Upper lobe of left lung (tissue), 6 donors: ENCODE data around the gene ADAM17. TPM values are rescaled to one million over a fixed set of nuclear protein-coding genes. Genes with fewer than 3 reads are reported as not detected.
"Not testable (repeated sequence)": the region's sequence is repeated elsewhere in the genome, so short reads cannot be mapped to it uniquely, and the experiment has no call there.

Source experiments
- ATAC-seq, 2 donors: fragments of 200-7000 bp; cut with Tn5 transposase; one replicate each; pipeline ENCODE4 v1.9.1; 2022; ENCODE audit warnings: mild to moderate bottlenecking in 2 of 2, moderate library complexity in 2 of 2; ENCODE audit not compliant: low FRiP score in 2 of 2
- DNase-seq, 2 donors: peaks; one replicate each; pipeline ENCODE4 v3.0.0-alpha.2; 2019 to 2020
- H3K27ac ChIP-seq, 4 donors: fragments of 200-600 bp; sonication (generic); one replicate each; pipeline ENCODE4 v1.5.1; 2016 to 2019
- H3K27me3 ChIP-seq, 4 donors: fragments of 200-600 bp; sonication (generic); one replicate each; pipeline ENCODE4 v1.5.1; 2017 to 2019
- H3K36me3 ChIP-seq, 4 donors: fragments of 200-600 bp; sonication (generic); one replicate each; pipeline ENCODE4 v1.5.1; 2016 to 2019
- H3K4me1 ChIP-seq, 4 donors: fragments of 200-600 bp; sonication (generic); one replicate each; pipeline ENCODE4 v1.5.1; 2018 to 2019
- H3K4me3 ChIP-seq, 4 donors: fragments of 200-600 bp; sonication (generic); one replicate each; pipeline ENCODE4 v1.5.1; 2017 to 2019; ENCODE audit warnings: mild to moderate bottlenecking in 2 of 4, moderate library complexity in 1 of 4
- H3K9me3 ChIP-seq, 4 donors: fragments of 200-600 bp; sonication (generic); one replicate each; pipeline ENCODE4 v1.5.1; 2018 to 2019
- EP300 ChIP-seq, 4 donors: sonication (generic); formaldehyde crosslinking; IDR thresholded peaks; one replicate each; pipeline ENCODE4 v1.5.1; 2017; ENCODE audit warnings: antibody characterized with exemption in 4 of 4, control low read depth in 2 of 4
- POLR2A ChIP-seq, 4 donors: fragments of 450-650 bp; IDR thresholded peaks; one replicate each; pipeline ENCODE4 v1.5.1; 2016 to 2017; ENCODE audit warnings: antibody characterized with exemption in 4 of 4, mild to moderate bottlenecking in 2 of 4
- POLR2AphosphoS5 ChIP-seq, 2 donors: sonication (generic); formaldehyde crosslinking; IDR thresholded peaks; one replicate each; pipeline ENCODE4 v1.5.1; 2017; ENCODE audit warnings: antibody characterized with exemption in 2 of 2
- WGBS, 2 donors: methylation state at CpG; one replicate each; pipeline ENCODE4 v1.1.5; 2017 to 2018; 5-methylcytosine and 5-hydroxymethylcytosine counted together
- total RNA-seq, 6 donors: library from RNA; depleted of rRNA in 4 of 6; stranded (reverse); fragments of >200 nt in 4 of 6; gene quantifications; one replicate each; pipeline versions ENCODE4 v1.1.0 to v1.2.1, GENCODE V29; 2016 to 2021
- TF ChIP-seq, protein P1 (sequence below), 6 experiments: fragments of 450-650 bp in 4 of 6; fragments of 200-600 bp in 2 of 6; sonication (generic) in 2 of 6; IDR thresholded peaks; one replicate each; pipeline ENCODE4 v1.5.1; 2016 to 2019; ENCODE audit warnings: antibody characterized with exemption in 6 of 6
- donor health status: DM: no; HTN: no; CAD: no; lungs with moderate emphysema.
- donor health status: DM: no; HTN: yes; CAD: no; lungs with severe emphysema.

ADAM17 gene
- total RNA-seq, 6 donors from 2014 or later = 59.7 to 71.0 (median 66.3) TPM

DNA sequence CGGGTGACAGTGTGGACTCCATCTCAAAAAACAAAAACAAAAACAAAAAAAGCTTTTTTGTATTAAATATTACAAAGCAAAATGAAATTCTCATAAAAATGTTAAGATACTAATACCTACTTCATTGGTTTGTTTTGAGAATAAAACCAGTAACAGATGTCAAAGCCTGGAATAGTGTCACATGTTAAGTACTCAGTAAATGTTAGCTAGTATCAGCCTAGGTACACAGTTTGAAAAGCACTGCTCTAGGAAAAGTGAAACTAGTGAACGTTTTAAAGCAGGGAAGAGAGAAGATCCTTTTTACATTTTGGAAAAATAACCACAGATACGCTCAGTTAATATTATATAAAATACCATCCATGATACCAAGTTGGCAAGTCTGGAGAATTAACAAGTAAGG lies 37.1 kb upstream of the ADAM17 start:
- peaks cover 20 to 43% (median 25%) of the 10 kb centered on the region in 4 donors for H3K4me1 ChIP-seq
- DNase-seq (no peak), ATAC-seq (no peak)
- TF ChIP-seq POLR2A (IDR thresholded peaks at IDR 0.05) (no peak), POLR2AphosphoS5 (IDR thresholded peaks at IDR 0.05) (no peak), EP300 (IDR thresholded peaks at IDR 0.05) (no peak)
- TF ChIP-seq, protein P1, sequence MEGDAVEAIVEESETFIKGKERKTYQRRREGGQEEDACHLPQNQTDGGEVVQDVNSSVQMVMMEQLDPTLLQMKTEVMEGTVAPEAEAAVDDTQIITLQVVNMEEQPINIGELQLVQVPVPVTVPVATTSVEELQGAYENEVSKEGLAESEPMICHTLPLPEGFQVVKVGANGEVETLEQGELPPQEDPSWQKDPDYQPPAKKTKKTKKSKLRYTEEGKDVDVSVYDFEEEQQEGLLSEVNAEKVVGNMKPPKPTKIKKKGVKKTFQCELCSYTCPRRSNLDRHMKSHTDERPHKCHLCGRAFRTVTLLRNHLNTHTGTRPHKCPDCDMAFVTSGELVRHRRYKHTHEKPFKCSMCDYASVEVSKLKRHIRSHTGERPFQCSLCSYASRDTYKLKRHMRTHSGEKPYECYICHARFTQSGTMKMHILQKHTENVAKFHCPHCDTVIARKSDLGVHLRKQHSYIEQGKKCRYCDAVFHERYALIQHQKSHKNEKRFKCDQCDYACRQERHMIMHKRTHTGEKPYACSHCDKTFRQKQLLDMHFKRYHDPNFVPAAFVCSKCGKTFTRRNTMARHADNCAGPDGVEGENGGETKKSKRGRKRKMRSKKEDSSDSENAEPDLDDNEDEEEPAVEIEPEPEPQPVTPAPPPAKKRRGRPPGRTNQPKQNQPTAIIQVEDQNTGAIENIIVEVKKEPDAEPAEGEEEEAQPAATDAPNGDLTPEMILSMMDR (IDR thresholded peaks at IDR 0.05) = no peak
- H3K27ac ChIP-seq = peak overlapping the region in 1 of 4 donors; percentile 71
- H3K27me3 ChIP-seq = no peaks in the 10 kb centered on the region
- peaks cover 4 to 32% (median 11%) of the 10 kb centered on the region in 4 donors for H3K36me3 ChIP-seq
- WGBS, 2 donors = 72 to 76% methylated on average over 3 of the region's 3 CpGs
- H3K9me3 ChIP-seq = no peaks in the 10 kb centered on the region
- H3K4me3 ChIP-seq = no peak overlapping the region

DNA sequence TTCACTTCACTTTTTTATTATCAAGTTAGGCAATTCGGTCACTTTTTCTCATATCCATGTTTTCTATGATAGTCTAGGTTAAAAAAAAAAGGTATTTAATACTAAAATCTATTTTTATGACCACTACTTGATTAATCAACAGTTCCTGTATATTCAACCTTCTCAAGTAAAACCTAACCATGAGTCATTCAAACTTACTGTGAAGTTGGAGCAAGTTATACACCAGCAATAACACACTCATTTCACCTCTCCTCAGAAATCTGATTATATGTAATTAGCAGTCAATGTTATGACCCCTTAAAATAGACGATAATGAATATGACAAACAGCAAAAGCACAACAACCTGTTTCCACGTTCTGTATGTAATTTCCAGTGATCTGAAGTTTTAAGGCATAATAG lies 35.0 kb upstream of the ADAM17 start:
- Histone ChIP-seq H3K36me3 (peaks cover 4 to 52% (median 16%) of the 10 kb centered on the region in 4 donors), H3K9me3 (no peaks in the 10 kb centered on the region), H3K27me3 (no peaks in the 10 kb centered on the region), H3K27ac (no peak overlapping the region), H3K4me3 (no peak overlapping the region), H3K4me1 (peaks cover 16 to 31% (median 22%) of the 10 kb centered on the region in 4 donors)
- TF ChIP-seq, protein P1 (IDR thresholded peaks at IDR 0.05) = no peak
- TF ChIP-seq EP300 (IDR thresholded peaks at IDR 0.05) (no peak), POLR2A (IDR thresholded peaks at IDR 0.05) (no peak), POLR2AphosphoS5 (IDR thresholded peaks at IDR 0.05) (no peak)
- DNase-seq (no peak), ATAC-seq (no peak)
- WGBS, 2 donors = 91 to 92% methylated on average over 3 of the region's 3 CpGs

DNA sequence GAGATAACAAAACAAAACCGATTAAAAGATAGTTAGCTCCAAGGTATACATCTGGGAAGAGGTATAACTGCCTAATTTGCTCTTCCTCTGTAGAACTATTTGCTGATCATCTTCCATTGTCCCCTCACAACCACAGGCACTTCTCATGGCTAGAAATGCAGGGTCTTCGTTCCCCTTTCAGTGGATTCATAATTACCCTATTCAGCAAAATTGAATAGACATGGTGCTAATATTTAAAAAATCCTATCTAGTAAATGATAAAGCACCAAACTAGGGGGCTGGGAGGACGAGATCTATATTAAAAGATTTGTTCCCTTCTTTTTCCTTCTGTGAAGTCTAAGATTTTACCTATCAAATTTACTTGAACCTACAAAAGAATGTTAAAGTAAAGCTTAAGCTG lies 30.8 kb upstream of the ADAM17 start:
- Histone ChIP-seq H3K9me3 (no peaks in the 10 kb centered on the region), H3K4me1 (no peaks in the 10 kb centered on the region), H3K27me3 (no peaks in the 10 kb centered on the region), H3K36me3 (peaks cover 4 to 70% (median 26%) of the 10 kb centered on the region in 4 donors), H3K4me3 (no peak overlapping the region), H3K27ac (no peak overlapping the region)
- 91 to 94% methylated on average over 3 of the region's 3 CpGs for whole genome bisulfite sequencing, 2 donors
- DNase-seq (no peak), ATAC-seq (no peak)
- TF ChIP-seq POLR2A (IDR thresholded peaks at IDR 0.05) (no peak), EP300 (IDR thresholded peaks at IDR 0.05) (no peak), POLR2AphosphoS5 (IDR thresholded peaks at IDR 0.05) (no peak)
- TF ChIP-seq, protein P1 (IDR thresholded peaks at IDR 0.05) = no peak

DNA sequence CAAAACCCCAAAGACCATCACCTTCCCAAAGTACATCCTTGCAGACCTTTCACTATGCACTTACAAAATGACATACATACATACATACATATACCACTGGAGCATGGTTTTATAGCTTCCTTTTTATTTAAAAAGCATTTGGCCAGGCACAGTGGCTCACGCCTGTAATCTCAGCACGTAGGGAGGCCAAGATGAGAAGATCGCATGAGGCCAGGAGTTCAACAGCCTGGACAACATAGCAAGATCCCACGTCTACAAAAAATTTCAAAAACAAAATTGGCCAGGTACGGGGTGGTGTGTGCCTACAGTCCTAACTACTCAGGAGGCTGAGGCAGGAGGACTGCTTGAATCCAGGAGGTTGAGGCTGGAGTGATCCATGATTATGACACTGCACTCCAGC lies 29.9 kb upstream of the ADAM17 start:
- Histone ChIP-seq H3K27me3 (no peaks in the 10 kb centered on the region), H3K27ac (no peak overlapping the region), H3K9me3 (no peaks in the 10 kb centered on the region), H3K4me3 (no peak overlapping the region), H3K36me3 (peaks cover 4 to 62% (median 26%) of the 10 kb centered on the region in 4 donors), H3K4me1 (no peaks in the 10 kb centered on the region)
- WGBS, 2 donors = 98% methylated on average over 5 of the region's 5 CpGs
- no peak for DNase-seq
- ATAC-seq = no peak
- TF ChIP-seq, protein P1 (IDR thresholded peaks at IDR 0.05) = no peak
- TF ChIP-seq EP300 (IDR thresholded peaks at IDR 0.05) (no peak), POLR2A (IDR thresholded peaks at IDR 0.05) (no peak), POLR2AphosphoS5 (IDR thresholded peaks at IDR 0.05) (no peak)

DNA sequence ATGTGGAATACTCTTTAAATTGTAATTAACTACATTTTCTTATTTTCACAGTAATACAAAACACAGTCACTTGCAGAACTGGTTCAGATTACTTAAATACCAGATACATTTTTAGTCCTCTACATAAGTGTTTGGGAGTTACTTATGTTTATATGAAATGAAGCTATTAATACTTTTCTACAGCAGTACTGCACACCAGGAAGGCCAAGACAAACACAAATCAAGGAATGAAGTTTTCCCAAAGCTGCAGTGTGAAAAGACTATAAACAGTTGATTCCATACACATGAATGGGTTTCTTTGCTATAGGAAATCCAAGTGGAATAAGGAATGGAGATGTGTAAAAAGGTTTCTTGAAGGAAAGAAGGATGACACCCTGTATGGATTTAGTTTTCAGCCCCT lies 29.3 kb upstream of the ADAM17 start:
- not testable (repeated sequence) for H3K9me3 ChIP-seq, H3K27me3 ChIP-seq, ATAC-seq, H3K4me1 ChIP-seq, DNase-seq, H3K27ac ChIP-seq, H3K4me3 ChIP-seq
- H3K36me3 ChIP-seq = peaks cover 2 to 60% (median 26%) of the 10 kb centered on the region in 4 donors
